Activated naive CD4-positive, alpha-beta T cell treated with anti-CD3 and anti-CD28 coated beads, Interleukin-2, amount 50 U/mL, for 72 hours (primary cell): ENCODE measurements around the gene OPRL1. TPM values are rescaled to one million over a fixed set of nuclear protein-coding genes. Genes with fewer than 3 reads are reported as not detected.

ENCODE experiments used
- ATAC-seq, 2 donors: fragments of 150-1000 bp; cut with Tn5 transposase; 2 replicates each; pipeline ENCODE4 v1.10.0; 2021; ENCODE audit warnings: mild to moderate bottlenecking in 2 of 2, moderate library complexity in 2 of 2
- DNase-seq, 2 donors: peaks; one replicate each; pipeline ENCODE4 v3.0.0; 2021 to 2022; ENCODE audit warnings: low spot score in 2 of 2
- H3K27ac Mint-ChIP-seq, 2 donors: one replicate each; pipeline ENCODE4 v1.8.0; 2022; ENCODE audit warnings: mild to moderate bottlenecking in 2 of 2, mixed read lengths in 2 of 2
- H3K36me3 Mint-ChIP-seq, 2 donors: one replicate each; pipeline ENCODE4 v1.8.0; 2022; ENCODE audit warnings: mixed read lengths in 2 of 2
- H3K9me3 Mint-ChIP-seq, 2 donors: one replicate each; pipeline ENCODE4 v1.8.0; 2022; ENCODE audit warnings: mixed read lengths in 2 of 2
- total RNA-seq, 2 donors: library from RNA; stranded (reverse); gene quantifications; one replicate each; pipeline ENCODE4 v1.2.3, GENCODE V29; 2022

The OPRL1 gene
- total RNA-seq, 2 donors from 2014 or later: 0.32 to 1.2 TPM

GRCh38 chr20:64074963-64075362 is 4.9 kb upstream of the OPRL1 start:
- no peak for ATAC-seq
- DNase-seq: no peak
- no peaks in the 10 kb centered on the region for H3K9me3 Mint-ChIP-seq
- peaks cover 5 to 7% of the 10 kb centered on the region in 2 donors for H3K36me3 Mint-ChIP-seq
- H3K27ac Mint-ChIP-seq: no peak overlapping the region

- no peak for ATAC-seq
- Mint-ChIP-seq H3K36me3 (peaks cover 5 to 7% of the 10 kb centered on the region in 2 donors), H3K27ac (peak overlapping the region in 1 of 2 donors; percentile 90), H3K9me3 (no peaks in the 10 kb centered on the region)
- DNase-seq: no peak
These were observed 4.3 kb upstream of the OPRL1 start for GRCh38 chr20:64075556-64075955.

GRCh38 chr20:64076061-64076997 is 3.6 kb upstream of the OPRL1 start:
- Mint-ChIP-seq H3K9me3 (no peaks in the 10 kb centered on the region), H3K36me3 (peaks cover 5 to 7% of the 10 kb centered on the region in 2 donors), H3K27ac (peak overlapping the region in 1 of 2 donors; percentile 90)
- no peak for ATAC-seq
- no peak for DNase-seq

GRCh38 chr20:64077094-64077493 is 2.8 kb upstream of the OPRL1 start:
- Mint-ChIP-seq H3K9me3 (no peaks in the 10 kb centered on the region), H3K36me3 (peaks cover 5 to 7% of the 10 kb centered on the region in 2 donors), H3K27ac (peak overlapping the region; percentile 90)
- ATAC-seq (peak; percentile 14 to 18), DNase-seq (no peak)

- ATAC-seq: no peak
- Mint-ChIP-seq H3K9me3 (no peaks in the 10 kb centered on the region), H3K27ac (peak overlapping the region; percentile 84 to 90)
These were observed 2.4 kb upstream of the OPRL1 start for GRCh38 chr20:64077541-64077875.

GRCh38 chr20:64077876-64078551 is 1.9 kb upstream of the OPRL1 start:
- Mint-ChIP-seq H3K9me3 (no peaks in the 10 kb centered on the region), H3K36me3 (peaks cover 5 to 7% of the 10 kb centered on the region in 2 donors), H3K27ac (peak overlapping the region; percentile 84 to 90)
- peak; percentile 34 to 44 for ATAC-seq
- no peak for DNase-seq

More at GRCh38 chr20:64077541-64077875, 2.4 kb upstream of the OPRL1 start:
- DNase-seq: no peak
- peaks cover 5 to 7% of the 10 kb centered on the region in 2 donors for H3K36me3 Mint-ChIP-seq

GRCh38 chr20:64078934-64079272 is 979 bp upstream of the OPRL1 start:
- DNase-seq (no peak), ATAC-seq (no peak)
- no peaks in the 10 kb centered on the region for H3K9me3 Mint-ChIP-seq
- peaks cover 5 to 7% of the 10 kb centered on the region in 2 donors for H3K36me3 Mint-ChIP-seq
- H3K27ac Mint-ChIP-seq: peak overlapping the region; percentile 74 to 90

- Mint-ChIP-seq H3K27ac (peak within 1 kb of the TSS; percentile 74 to 90), H3K9me3 (no peaks in the 10 kb centered on the region), H3K36me3 (peaks cover 5 to 7% of the 10 kb centered on the region in 2 donors)
- ATAC-seq (peak; percentile 58 to 64), DNase-seq (peak; percentile 70 to 84)
These were observed 439 bp upstream of the OPRL1 start, which contains the start of gene RGS19 for GRCh38 chr20:64079273-64080012. RGS19 (minus strand) TSS chr20:64079518; CDS start chr20:64076886, 2,632 bp downstream.

GRCh38 chr20:64080813-64081623 is 1.1 kb downstream of the OPRL1 start:
- ATAC-seq: no peak
- Mint-ChIP-seq H3K27ac (no peak overlapping the region), H3K36me3 (peaks cover 5 to 7% of the 10 kb centered on the region in 2 donors), H3K9me3 (no peaks in the 10 kb centered on the region)
- DNase-seq: no peak

- Mint-ChIP-seq H3K9me3 (no peaks in the 10 kb centered on the region), H3K36me3 (peaks cover 5 to 7% of the 10 kb centered on the region in 2 donors), H3K27ac (no peak overlapping the region)
- no peak for ATAC-seq
- no peak for DNase-seq
These were observed 1.7 kb downstream of the OPRL1 start for GRCh38 chr20:64081624-64081964.

GRCh38 chr20:64082126-64082731 is 2.3 kb downstream of the OPRL1 start:
- Mint-ChIP-seq H3K36me3 (peaks cover 5 to 7% of the 10 kb centered on the region in 2 donors), H3K9me3 (no peaks in the 10 kb centered on the region), H3K27ac (no peak overlapping the region)
- DNase-seq: no peak
- no peak for ATAC-seq

GRCh38 chr20:64082820-64083377 is 3.0 kb downstream of the OPRL1 start:
- ATAC-seq: no peak
- no peak overlapping the region for H3K27ac Mint-ChIP-seq
- H3K9me3 Mint-ChIP-seq: no peaks in the 10 kb centered on the region
- H3K36me3 Mint-ChIP-seq: peaks cover 5 to 7% of the 10 kb centered on the region in 2 donors
- no peak for DNase-seq

GRCh38 chr20:64083378-64083803 is 3.5 kb downstream of the OPRL1 start:
- Mint-ChIP-seq H3K27ac (no peak overlapping the region), H3K9me3 (no peaks in the 10 kb centered on the region), H3K36me3 (peaks cover 5 to 7% of the 10 kb centered on the region in 2 donors)
- peak in 1 of 2 donors; percentile 74 for DNase-seq
- ATAC-seq: peak; percentile 55 to 61

GRCh38 chr20:64083804-64084684 is 4.2 kb downstream of the OPRL1 start, which contains the start of gene LKAAEAR1:
LKAAEAR1 (minus strand) TSS chr20:64084398; CDS start chr20:64084219, 179 bp downstream.
- Mint-ChIP-seq H3K36me3 (peaks cover 3% of the 10 kb centered on the region in 2 donors), H3K9me3 (no peaks in the 10 kb centered on the region), H3K27ac (no peak within 1 kb of the TSS)
- no peak for DNase-seq
- ATAC-seq: no peak
